Nephron (organoid): Measurements from ENCODE around the gene SGK1.

ENCODE experiments used
- H3K27ac Mint-ChIP-seq, 3 experiments: 2 replicates each; pipeline ENCODE4 v1.8.0; 2020; ENCODE audit warnings: mixed read lengths in 3 of 3, mild to moderate bottlenecking in 2 of 3, moderate library complexity in 1 of 3
- H3K27me3 Mint-ChIP-seq: 2 replicates; pipeline ENCODE4 v1.8.0; 2021; ENCODE audit warnings: low read depth, mild to moderate bottlenecking, moderate library complexity, mixed read lengths
- H3K36me3 Mint-ChIP-seq: 2 replicates; pipeline ENCODE4 v1.8.0; 2020; ENCODE audit warnings: low read depth, mixed read lengths
- H3K4me1 Mint-ChIP-seq: 2 replicates; pipeline ENCODE4 v1.8.0; 2020; ENCODE audit warnings: mixed read lengths
- H3K4me3 Mint-ChIP-seq, 3 experiments: 2 replicates each; pipeline ENCODE4 v1.8.0; 2020; ENCODE audit warnings: mild to moderate bottlenecking in 3 of 3, mixed read lengths in 3 of 3, moderate library complexity in 2 of 3
- H3K9me3 Mint-ChIP-seq: 2 replicates; pipeline ENCODE4 v1.8.0; 2020; ENCODE audit warnings: mixed read lengths
- CTCF ChIP-seq, 3 experiments: fragments of 200-600 bp; sonication (generic); IDR thresholded peaks; one replicate each; pipeline ENCODE4 v1.5.0; 2021; ENCODE audit warnings: antibody characterized with exemption in 3 of 3; ENCODE audit not compliant: unreplicated experiment in 3 of 3

The SGK1 gene

GRCh38 chr6:134172706-134173365 is 145.1 kb downstream of the SGK1 start:
- Mint-ChIP-seq H3K27me3 (peaks cover 17% of the 10 kb centered on the region), H3K9me3 (no peaks in the 10 kb centered on the region), H3K36me3 (peaks cover 53% of the 10 kb centered on the region), H3K4me3 (peak overlapping the region; percentile 85 to 98 (median 90)), H3K27ac (peak overlapping the region; percentile 21 to 76 (median 51)), H3K4me1 (peaks cover 51% of the 10 kb centered on the region)
- no peak for TF ChIP-seq CTCF (IDR thresholded peaks at IDR 0.05; ENCODE audit: unreplicated experiment in 3 of 3)

GRCh38 chr6:134172020-134172705 is 145.7 kb downstream of the SGK1 start:
- no peak for TF ChIP-seq CTCF (IDR thresholded peaks at IDR 0.05; ENCODE audit: unreplicated experiment in 3 of 3)
- Mint-ChIP-seq H3K4me1 (peaks cover 50% of the 10 kb centered on the region), H3K36me3 (peaks cover 57% of the 10 kb centered on the region), H3K4me3 (peak overlapping the region; percentile 85 to 98 (median 90)), H3K9me3 (no peaks in the 10 kb centered on the region), H3K27ac (peak overlapping the region; percentile 36 to 76 (median 51)), H3K27me3 (peaks cover 10% of the 10 kb centered on the region)

GRCh38 chr6:134171517-134171916 is 146.4 kb downstream of the SGK1 start:
- Mint-ChIP-seq H3K27ac (peak overlapping the region in 2 of 3 experiments; percentile 35 to 36), H3K36me3 (peaks cover 60% of the 10 kb centered on the region), H3K9me3 (no peaks in the 10 kb centered on the region), H3K4me1 (peaks cover 50% of the 10 kb centered on the region), H3K27me3 (peaks cover 4% of the 10 kb centered on the region), H3K4me3 (peak overlapping the region; percentile 70 to 90 (median 85))
- TF ChIP-seq CTCF (IDR thresholded peaks at IDR 0.05; ENCODE audit: unreplicated experiment in 3 of 3): no peak

- peaks cover 46% of the 10 kb centered on the region for H3K4me1 Mint-ChIP-seq
- TF ChIP-seq CTCF (IDR thresholded peaks at IDR 0.05; ENCODE audit: unreplicated experiment in 3 of 3): no peak
- peaks cover 8% of the 10 kb centered on the region for H3K27me3 Mint-ChIP-seq
- H3K36me3 Mint-ChIP-seq: peaks cover 60% of the 10 kb centered on the region
- peak overlapping the region; percentile 70 to 90 (median 85) for H3K4me3 Mint-ChIP-seq
- peak overlapping the region in 2 of 3 experiments; percentile 28 to 35 for H3K27ac Mint-ChIP-seq
- no peaks in the 10 kb centered on the region for H3K9me3 Mint-ChIP-seq
These were observed 147.1 kb downstream of the SGK1 start for GRCh38 chr6:134170844-134171243.

- H3K36me3 Mint-ChIP-seq: peaks cover 60% of the 10 kb centered on the region
- peaks cover 43% of the 10 kb centered on the region for H3K4me1 Mint-ChIP-seq
- TF ChIP-seq CTCF (IDR thresholded peaks at IDR 0.05; ENCODE audit: unreplicated experiment in 3 of 3): no peak
These were observed 147.9 kb downstream of the SGK1 start for GRCh38 chr6:134169871-134170486.

More at GRCh38 chr6:134169871-134170486, 147.9 kb downstream of the SGK1 start:
- peak overlapping the region; percentile 70 to 90 (median 85) for H3K4me3 Mint-ChIP-seq
- H3K27ac Mint-ChIP-seq: peak overlapping the region; percentile 28 to 84 (median 83)
- peaks cover 10% of the 10 kb centered on the region for H3K27me3 Mint-ChIP-seq
- H3K9me3 Mint-ChIP-seq: no peaks in the 10 kb centered on the region
